Measurements from ENCODE around the gene ASMTL. TPM values are rescaled to one million over a fixed set of nuclear protein-coding genes. Genes with fewer than 3 reads are reported as not detected.
A peak's percentile ranks its signal among the peaks of the same experiment; 100 is the strongest.
"Not testable (repeated sequence)": the region's sequence is repeated elsewhere in the genome, so short reads cannot be mapped to it uniquely, and the experiment has no call there.

ASMTL gene
- total RNA-seq, 1 donor from 2014 or later = 7.1 TPM

GRCh38 chrX:1453951-1454785, 1.5 kb upstream of the ASMTL start:
- peak; percentile 48 for DNase-seq (ENCODE audit: low read depth)

GRCh38 chrX:1453395-1453783, 680 bp upstream of the ASMTL start:
- no peak for DNase-seq (ENCODE audit: low read depth)

- DNase-seq (ENCODE audit: low read depth) = no peak
Measured at GRCh38 chrX:1451661-1452515, 821 bp downstream of the ASMTL start.

GRCh38 chrX:1451251-1451660, 1.5 kb downstream of the ASMTL start:
- DNase-seq (ENCODE audit: low read depth) = no peak

GRCh38 chrX:1450361-1451161, 2.1 kb downstream of the ASMTL start:
- DNase-seq (ENCODE audit: low read depth) = no peak

GRCh38 chrX:1449823-1450149, 2.9 kb downstream of the ASMTL start:
- no peak for DNase-seq (ENCODE audit: low read depth)

GRCh38 chrX:1449036-1449822, 3.5 kb downstream of the ASMTL start:
- no peak for DNase-seq (ENCODE audit: low read depth)

GRCh38 chrX:1448573-1449001, 4.1 kb downstream of the ASMTL start:
- not testable (repeated sequence) for DNase-seq (ENCODE audit: low read depth)

- DNase-seq (ENCODE audit: low read depth) = not testable (repeated sequence)
Measured at GRCh38 chrX:1447969-1448572, 4.6 kb downstream of the ASMTL start.

- DNase-seq (ENCODE audit: low read depth) = not testable (repeated sequence)
Measured at GRCh38 chrX:1446984-1447968, 5.4 kb downstream of the ASMTL start.

- DNase-seq (ENCODE audit: low read depth) = no peak
Measured at GRCh38 chrX:1444561-1445500, 7.9 kb downstream of the ASMTL start.

GRCh38 chrX:1443496-1444075, 9.1 kb downstream of the ASMTL start:
- DNase-seq (ENCODE audit: low read depth) = no peak

GRCh38 chrX:1442724-1443367, 9.9 kb downstream of the ASMTL start:
- DNase-seq (ENCODE audit: low read depth) = no peak

- no peak for DNase-seq (ENCODE audit: low read depth)
Measured at GRCh38 chrX:1442016-1442665, 10.6 kb downstream of the ASMTL start.

- no peak for DNase-seq (ENCODE audit: low read depth)
Measured at GRCh38 chrX:1440506-1440905, 12.2 kb downstream of the ASMTL start.

- DNase-seq (ENCODE audit: low read depth) = no peak
Measured at GRCh38 chrX:1435241-1435895, 17.3 kb downstream of the ASMTL start.

- DNase-seq (ENCODE audit: low read depth) = no peak
Measured at GRCh38 chrX:1434871-1435240, 17.9 kb downstream of the ASMTL start.

Measured in renal cortical epithelial cell (primary cell).